K562 (cell line): Measurements from ENCODE around the gene OGFR. TPM values are rescaled to one million over a fixed set of nuclear protein-coding genes. Genes with fewer than 3 reads are reported as not detected.
A peak's percentile ranks its signal among the peaks of the same experiment; 100 is the strongest.

Experiments used
- ATF7 ChIP-seq: fragments of 450-650 bp; IDR thresholded peaks from 2 replicates; pipeline ENCODE4 v1.7.1; 2014; ENCODE audit warnings: mild to moderate bottlenecking, moderate library complexity
- E2F3 ChIP-seq: fragments of 250-450 bp; sonication (Bioruptor Pico); IDR thresholded peaks from 2 replicates; pipeline ENCODE4 v1.4.0; 2020; ENCODE audit warnings: mild to moderate bottlenecking
- ERF ChIP-seq: fragments of 450-650 bp; formaldehyde crosslinking; IDR thresholded peaks from 2 replicates; pipeline ENCODE4 v1.4.0; 2020; ENCODE audit warnings: mild to moderate bottlenecking, mixed read lengths
- IRF2 ChIP-seq: sonication (generic); formaldehyde crosslinking; IDR thresholded peaks from 2 replicates; pipeline ENCODE4 v1.8.1; 2022; ENCODE audit warnings: mild to moderate bottlenecking, missing genetic modification reagents
- L3MBTL2 ChIP-seq: fragments of 450-650 bp; IDR thresholded peaks from 2 replicates; pipeline ENCODE4 v1.6.1; 2016; ENCODE audit warnings: mild to moderate bottlenecking, moderate library complexity
- MAZ ChIP-seq, 2 experiments: fragments of 450-650 bp in 1 of 2; sonication (generic) in 1 of 2; formaldehyde crosslinking; IDR thresholded peaks in 1 of 2; conservative IDR thresholded peaks in 1 of 2; 2 replicates each; pipeline versions ENCODE4 v1.4.0 to v1.5.0; 2020; ENCODE audit warnings: mild to moderate bottlenecking in 1 of 2, missing genetic modification reagents in 1 of 2
- NCOR1 ChIP-seq: fragments of 450-650 bp; IDR thresholded peaks from 2 replicates; pipeline ENCODE4 v1.6.1; 2016; ENCODE audit warnings: mild to moderate bottlenecking, moderate library complexity
- SMAD3 ChIP-seq: fragments of 450-650 bp; formaldehyde crosslinking; conservative IDR thresholded peaks from 2 replicates; pipeline ENCODE4 v1.4.0; 2020; ENCODE audit warnings: mild to moderate bottlenecking
- ZNF408 ChIP-seq: fragments of 250-450 bp; sonication (Bioruptor Pico); IDR thresholded peaks from 2 replicates; pipeline ENCODE4 v1.4.0; 2020; ENCODE audit warnings: low read depth, mild to moderate bottlenecking, moderate library complexity
- polyA plus RNA-seq, 8 experiments: library from polyadenylated mRNA; depleted of rRNA in 4 of 8; stranded (reverse) in 5 of 8; unstranded in 3 of 8; fragments of >200 nt; fragmentation: Nextera tagmentation in 2 of 8; fragmentation: Illumina TruSeq in 1 of 8; extraction: Ambion mirVana in 2 of 8; extraction: Trizol in 1 of 8; gene quantifications; 2 replicates each; pipeline versions ENCODE4 v1.2.1 to v1.2.3, GENCODE V29; 2011 to 2014; ENCODE audit warnings: inconsistent platforms in 1 of 8, missing spikeins in 1 of 8
- total RNA-seq, 7 experiments: library from RNA; depleted of rRNA in 6 of 7; stranded (reverse); fragments of >200 nt in 6 of 7; fragmentation: Illumina TruSeq in 2 of 7; extraction: Trizol in 2 of 7; gene quantifications; 2 replicates each; pipeline versions ENCODE4 v1.2.1 to v1.2.3, GENCODE V29; 2011 to 2021; ENCODE audit warnings: low replicate concordance in 1 of 7
- TF ChIP-seq, protein P1 (sequence below): fragments of 250-450 bp; sonication (Bioruptor Pico); IDR thresholded peaks from 2 replicates; pipeline ENCODE4 v1.8.0; 2021; ENCODE audit warnings: moderate library complexity, mild to moderate bottlenecking, inconsistent platforms
- TF ChIP-seq, protein P2 (sequence below), 2 experiments: fragments of 450-650 bp; IDR thresholded peaks; 2 replicates each; pipeline ENCODE4 v1.6.1; 2016
- TF ChIP-seq, protein P3 (sequence below): sonication (generic); formaldehyde crosslinking; IDR thresholded peaks from 2 replicates; pipeline ENCODE4 v1.8.1; 2023; ENCODE audit warnings: mild to moderate bottlenecking, missing genetic modification reagents
- TF ChIP-seq, protein P4 (sequence below): fragments of 450-650 bp; IDR thresholded peaks from 2 replicates; pipeline ENCODE4 v1.6.1; 2017; ENCODE audit warnings: antibody characterized with exemption, mild to moderate bottlenecking
- TF ChIP-seq, protein P5 (sequence below): sonication (generic); formaldehyde crosslinking; IDR thresholded peaks from 2 replicates; pipeline ENCODE4 v1.8.1; 2023; ENCODE audit warnings: mild to moderate bottlenecking, missing genetic modification reagents, moderate library complexity
- TF ChIP-seq, protein P6 (sequence below): fragments of 250-450 bp; sonication (Bioruptor Pico); IDR thresholded peaks from 2 replicates; pipeline ENCODE4 v1.4.0; 2020

Gene OGFR
- total and polyA plus RNA-seq, 9 of the 15 experiments (the other 6 are each of a cell fraction or from before 2014, with no cell fraction given): 0.39 to 56.3 (median 17.5) TPM

DNA sequence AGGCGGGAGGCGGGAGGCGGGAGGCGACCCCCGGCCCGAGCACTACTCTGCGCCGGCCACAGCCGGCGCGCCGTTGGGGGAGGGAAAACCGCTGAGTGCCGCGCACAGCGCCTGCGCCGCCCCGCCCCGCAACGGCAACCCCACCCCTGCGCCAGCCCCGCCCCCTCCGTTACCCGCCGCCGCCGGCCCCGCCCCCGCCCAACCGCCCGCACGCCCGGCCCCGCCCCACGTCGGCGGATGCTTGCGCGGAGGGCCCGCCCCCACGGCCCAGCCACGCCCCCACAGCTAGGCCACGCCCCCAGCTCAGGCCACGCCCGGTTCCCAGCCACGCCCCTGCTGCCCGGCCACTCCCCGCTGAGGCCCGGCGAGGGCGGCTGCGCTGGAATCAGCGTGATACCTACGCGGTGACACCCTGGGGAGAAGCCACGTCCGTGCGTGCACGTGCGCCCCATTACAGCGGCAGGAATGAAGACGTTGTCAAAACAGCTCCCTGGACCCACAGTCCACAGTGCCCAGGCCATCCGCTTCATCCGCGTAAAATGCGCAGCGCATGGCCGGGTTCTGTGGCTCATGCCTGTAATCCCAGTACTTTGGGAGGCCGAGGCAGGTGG is 57.2 kb downstream of the OGFR start, which contains the start of gene TCFL5 (continued):
- TF ChIP-seq ERF (peak; percentile 87), L3MBTL2 (peak; percentile 100), SMAD3 (0 out of 2 replicates have a peak, but pooled peaks have one; percentile 21), ATF7 (peak; percentile 76), IRF2 (CRISPR knock-in tag) (no peak), E2F3 (CRISPR knock-in tag) (0 out of 2 replicates have a peak, but pooled peaks have one; percentile 52), NCOR1 (peak; percentile 10; the same call in 1 of the 2 replicates), MAZ (CRISPR knock-in tag; conservative IDR thresholded peaks at IDR 0.05 in 1 of 2, IDR thresholded peaks at IDR 0.05 in 1 of 2) (peak; percentile 58 to 86; a peak in 3 of 4 replicates), ZNF408 (CRISPR knock-in tag) (no peak)
- TF ChIP-seq, protein P1, sequence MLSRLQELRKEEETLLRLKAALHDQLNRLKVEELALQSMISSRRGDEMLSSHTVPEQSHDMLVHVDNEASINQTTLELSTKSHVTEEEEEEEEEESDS: no peak
- TF ChIP-seq, protein P2, sequence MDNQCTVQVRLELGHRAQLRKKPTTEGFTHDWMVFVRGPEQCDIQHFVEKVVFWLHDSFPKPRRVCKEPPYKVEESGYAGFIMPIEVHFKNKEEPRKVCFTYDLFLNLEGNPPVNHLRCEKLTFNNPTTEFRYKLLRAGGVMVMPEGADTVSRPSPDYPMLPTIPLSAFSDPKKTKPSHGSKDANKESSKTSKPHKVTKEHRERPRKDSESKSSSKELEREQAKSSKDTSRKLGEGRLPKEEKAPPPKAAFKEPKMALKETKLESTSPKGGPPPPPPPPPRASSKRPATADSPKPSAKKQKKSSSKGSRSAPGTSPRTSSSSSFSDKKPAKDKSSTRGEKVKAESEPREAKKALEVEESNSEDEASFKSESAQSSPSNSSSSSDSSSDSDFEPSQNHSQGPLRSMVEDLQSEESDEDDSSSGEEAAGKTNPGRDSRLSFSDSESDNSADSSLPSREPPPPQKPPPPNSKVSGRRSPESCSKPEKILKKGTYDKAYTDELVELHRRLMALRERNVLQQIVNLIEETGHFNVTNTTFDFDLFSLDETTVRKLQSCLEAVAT (IDR thresholded peaks at IDR 0.05): peak in 1 of 2 experiments; percentile 34; a peak in 1 of 4 replicates
- TF ChIP-seq, protein P3, sequence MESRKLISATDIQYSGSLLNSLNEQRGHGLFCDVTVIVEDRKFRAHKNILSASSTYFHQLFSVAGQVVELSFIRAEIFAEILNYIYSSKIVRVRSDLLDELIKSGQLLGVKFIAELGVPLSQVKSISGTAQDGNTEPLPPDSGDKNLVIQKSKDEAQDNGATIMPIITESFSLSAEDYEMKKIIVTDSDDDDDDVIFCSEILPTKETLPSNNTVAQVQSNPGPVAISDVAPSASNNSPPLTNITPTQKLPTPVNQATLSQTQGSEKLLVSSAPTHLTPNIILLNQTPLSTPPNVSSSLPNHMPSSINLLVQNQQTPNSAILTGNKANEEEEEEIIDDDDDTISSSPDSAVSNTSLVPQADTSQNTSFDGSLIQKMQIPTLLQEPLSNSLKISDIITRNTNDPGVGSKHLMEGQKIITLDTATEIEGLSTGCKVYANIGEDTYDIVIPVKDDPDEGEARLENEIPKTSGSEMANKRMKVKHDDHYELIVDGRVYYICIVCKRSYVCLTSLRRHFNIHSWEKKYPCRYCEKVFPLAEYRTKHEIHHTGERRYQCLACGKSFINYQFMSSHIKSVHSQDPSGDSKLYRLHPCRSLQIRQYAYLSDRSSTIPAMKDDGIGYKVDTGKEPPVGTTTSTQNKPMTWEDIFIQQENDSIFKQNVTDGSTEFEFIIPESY (CRISPR knock-in tag): peak; percentile 11; the same call in 1 of the 2 replicates
- TF ChIP-seq, protein P4, sequence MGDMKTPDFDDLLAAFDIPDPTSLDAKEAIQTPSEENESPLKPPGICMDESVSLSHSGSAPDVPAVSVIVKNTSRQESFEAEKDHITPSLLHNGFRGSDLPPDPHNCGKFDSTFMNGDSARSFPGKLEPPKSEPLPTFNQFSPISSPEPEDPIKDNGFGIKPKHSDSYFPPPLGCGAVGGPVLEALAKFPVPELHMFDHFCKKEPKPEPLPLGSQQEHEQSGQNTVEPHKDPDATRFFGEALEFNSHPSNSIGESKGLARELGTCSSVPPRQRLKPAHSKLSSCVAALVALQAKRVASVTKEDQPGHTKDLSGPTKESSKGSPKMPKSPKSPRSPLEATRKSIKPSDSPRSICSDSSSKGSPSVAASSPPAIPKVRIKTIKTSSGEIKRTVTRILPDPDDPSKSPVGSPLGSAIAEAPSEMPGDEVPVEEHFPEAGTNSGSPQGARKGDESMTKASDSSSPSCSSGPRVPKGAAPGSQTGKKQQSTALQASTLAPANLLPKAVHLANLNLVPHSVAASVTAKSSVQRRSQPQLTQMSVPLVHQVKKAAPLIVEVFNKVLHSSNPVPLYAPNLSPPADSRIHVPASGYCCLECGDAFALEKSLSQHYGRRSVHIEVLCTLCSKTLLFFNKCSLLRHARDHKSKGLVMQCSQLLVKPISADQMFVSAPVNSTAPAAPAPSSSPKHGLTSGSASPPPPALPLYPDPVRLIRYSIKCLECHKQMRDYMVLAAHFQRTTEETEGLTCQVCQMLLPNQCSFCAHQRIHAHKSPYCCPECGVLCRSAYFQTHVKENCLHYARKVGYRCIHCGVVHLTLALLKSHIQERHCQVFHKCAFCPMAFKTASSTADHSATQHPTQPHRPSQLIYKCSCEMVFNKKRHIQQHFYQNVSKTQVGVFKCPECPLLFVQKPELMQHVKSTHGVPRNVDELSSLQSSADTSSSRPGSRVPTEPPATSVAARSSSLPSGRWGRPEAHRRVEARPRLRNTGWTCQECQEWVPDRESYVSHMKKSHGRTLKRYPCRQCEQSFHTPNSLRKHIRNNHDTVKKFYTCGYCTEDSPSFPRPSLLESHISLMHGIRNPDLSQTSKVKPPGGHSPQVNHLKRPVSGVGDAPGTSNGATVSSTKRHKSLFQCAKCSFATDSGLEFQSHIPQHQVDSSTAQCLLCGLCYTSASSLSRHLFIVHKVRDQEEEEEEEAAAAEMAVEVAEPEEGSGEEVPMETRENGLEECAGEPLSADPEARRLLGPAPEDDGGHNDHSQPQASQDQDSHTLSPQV: peak; percentile 92
- TF ChIP-seq, protein P5, sequence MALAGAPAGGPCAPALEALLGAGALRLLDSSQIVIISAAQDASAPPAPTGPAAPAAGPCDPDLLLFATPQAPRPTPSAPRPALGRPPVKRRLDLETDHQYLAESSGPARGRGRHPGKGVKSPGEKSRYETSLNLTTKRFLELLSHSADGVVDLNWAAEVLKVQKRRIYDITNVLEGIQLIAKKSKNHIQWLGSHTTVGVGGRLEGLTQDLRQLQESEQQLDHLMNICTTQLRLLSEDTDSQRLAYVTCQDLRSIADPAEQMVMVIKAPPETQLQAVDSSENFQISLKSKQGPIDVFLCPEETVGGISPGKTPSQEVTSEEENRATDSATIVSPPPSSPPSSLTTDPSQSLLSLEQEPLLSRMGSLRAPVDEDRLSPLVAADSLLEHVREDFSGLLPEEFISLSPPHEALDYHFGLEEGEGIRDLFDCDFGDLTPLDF (CRISPR knock-in tag): peak; percentile 69; the same call in 1 of the 2 replicates
- TF ChIP-seq, protein P6, sequence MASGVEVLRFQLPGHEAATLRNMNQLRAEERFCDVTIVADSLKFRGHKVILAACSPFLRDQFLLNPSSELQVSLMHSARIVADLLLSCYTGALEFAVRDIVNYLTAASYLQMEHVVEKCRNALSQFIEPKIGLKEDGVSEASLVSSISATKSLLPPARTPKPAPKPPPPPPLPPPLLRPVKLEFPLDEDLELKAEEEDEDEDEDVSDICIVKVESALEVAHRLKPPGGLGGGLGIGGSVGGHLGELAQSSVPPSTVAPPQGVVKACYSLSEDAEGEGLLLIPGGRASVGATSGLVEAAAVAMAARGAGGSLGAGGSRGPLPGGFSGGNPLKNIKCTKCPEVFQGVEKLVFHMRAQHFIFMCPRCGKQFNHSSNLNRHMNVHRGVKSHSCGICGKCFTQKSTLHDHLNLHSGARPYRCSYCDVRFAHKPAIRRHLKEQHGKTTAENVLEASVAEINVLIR (CRISPR knock-in tag): peak; percentile 51; the same call in 1 of the 2 replicates
